ENCODE results near the gene SOD1.
"Not testable (repeated sequence)": the region's sequence is repeated elsewhere in the genome, so short reads cannot be mapped to it uniquely, and the experiment has no call there.

DNA sequence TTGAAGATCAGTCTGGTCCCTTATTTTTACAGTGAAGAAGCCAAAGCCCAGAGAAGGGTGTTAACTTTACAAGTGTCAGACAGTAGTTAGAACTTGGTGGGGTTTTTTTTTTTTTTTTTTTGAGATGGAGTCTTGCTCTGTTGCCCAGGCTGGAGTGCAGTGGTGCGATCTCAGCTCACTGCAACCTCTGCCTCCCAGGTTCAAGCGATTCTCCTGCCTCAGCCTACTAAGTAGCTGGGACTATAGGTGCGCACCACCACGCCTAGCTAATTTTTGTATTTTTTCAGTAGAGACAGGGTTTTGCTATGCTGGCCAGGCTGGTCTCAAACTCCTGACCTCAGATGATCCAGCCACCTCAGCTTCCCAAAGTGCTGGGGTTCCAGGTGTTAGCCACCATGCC, 6.4 kb downstream of the SOD1 start:
- TF ChIP-seq EZH2 (IDR thresholded peaks at IDR 0.05; ENCODE audit: borderline replicate concordance, low read depth, low read length, severe bottlenecking); POLR2AphosphoS5 (IDR thresholded peaks at IDR 0.05; ENCODE audit: insufficient read depth, low read depth, low read length): not testable (repeated sequence)
- TF ChIP-seq, protein P1, sequence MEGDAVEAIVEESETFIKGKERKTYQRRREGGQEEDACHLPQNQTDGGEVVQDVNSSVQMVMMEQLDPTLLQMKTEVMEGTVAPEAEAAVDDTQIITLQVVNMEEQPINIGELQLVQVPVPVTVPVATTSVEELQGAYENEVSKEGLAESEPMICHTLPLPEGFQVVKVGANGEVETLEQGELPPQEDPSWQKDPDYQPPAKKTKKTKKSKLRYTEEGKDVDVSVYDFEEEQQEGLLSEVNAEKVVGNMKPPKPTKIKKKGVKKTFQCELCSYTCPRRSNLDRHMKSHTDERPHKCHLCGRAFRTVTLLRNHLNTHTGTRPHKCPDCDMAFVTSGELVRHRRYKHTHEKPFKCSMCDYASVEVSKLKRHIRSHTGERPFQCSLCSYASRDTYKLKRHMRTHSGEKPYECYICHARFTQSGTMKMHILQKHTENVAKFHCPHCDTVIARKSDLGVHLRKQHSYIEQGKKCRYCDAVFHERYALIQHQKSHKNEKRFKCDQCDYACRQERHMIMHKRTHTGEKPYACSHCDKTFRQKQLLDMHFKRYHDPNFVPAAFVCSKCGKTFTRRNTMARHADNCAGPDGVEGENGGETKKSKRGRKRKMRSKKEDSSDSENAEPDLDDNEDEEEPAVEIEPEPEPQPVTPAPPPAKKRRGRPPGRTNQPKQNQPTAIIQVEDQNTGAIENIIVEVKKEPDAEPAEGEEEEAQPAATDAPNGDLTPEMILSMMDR (IDR thresholded peaks at IDR 0.05; ENCODE audit: extremely low read depth in 1 of 2, insufficient read depth in 1 of 2, low read depth in 1 of 2, low read length in 2 of 2) = not testable (repeated sequence)

Measured in endothelial cell of umbilical vein (primary cell).